Thoracic aorta (tissue), 2 donors: ENCODE data around the gene LENG9. TPM values are rescaled to one million over a fixed set of nuclear protein-coding genes. Genes with fewer than 3 reads are reported as not detected.

Experiments
- ATAC-seq: fragments of 150-250 bp; one replicate; pipeline ENCODE4 v1.8.0; 2017; ENCODE audit warnings: low read depth; ENCODE audit not compliant: insufficient number of reproducible peaks, low FRiP score
- DNase-seq: peaks from one replicate; pipeline ENCODE4 v3.0.0-alpha.2; 2020; ENCODE audit warnings: low spot score
- H3K27ac ChIP-seq, 2 donors: fragments of 200-600 bp; sonication (generic); 1 replicate in 1 of 2; 2 replicates in 1 of 2; pipeline ENCODE4 v1.5.1; 2016; ENCODE audit warnings: mild to moderate bottlenecking in 2 of 2, moderate library complexity in 2 of 2
- H3K27me3 ChIP-seq: fragments of 200-600 bp; sonication (generic); replicated peaks from 2 replicates; pipeline ENCODE4 v1.6.0; 2016; ENCODE audit warnings: mild to moderate bottlenecking; ENCODE audit not compliant: insufficient read depth
- H3K36me3 ChIP-seq: fragments of 200-600 bp; sonication (generic); one replicate; pipeline ENCODE4 v1.5.1; 2016
- H3K4me1 ChIP-seq, 2 donors: fragments of 200-600 bp; sonication (generic); 1 replicate in 1 of 2; 2 replicates in 1 of 2; pipeline versions ENCODE4 v1.5.1 to v1.6.0; 2016; ENCODE audit warnings: low read depth in 2 of 2, mild to moderate bottlenecking in 1 of 2; ENCODE audit not compliant: control insufficient read depth in 1 of 2
- H3K4me3 ChIP-seq: fragments of 200-600 bp; sonication (generic); 2 replicates; pipeline ENCODE4 v1.5.1; 2016; ENCODE audit warnings: mild to moderate bottlenecking
- H3K9me3 ChIP-seq: fragments of 200-600 bp; sonication (generic); 2 replicates; pipeline ENCODE4 v1.5.1; 2016
- CTCF ChIP-seq: fragments of 200-600 bp; sonication (generic); IDR thresholded peaks from one replicate; pipeline ENCODE4 v1.5.1; 2019; ENCODE audit warnings: antibody characterized with exemption
- total RNA-seq, 2 donors: library from RNA; depleted of rRNA; stranded (reverse); fragments of >200 nt; gene quantifications; one replicate each; pipeline versions ENCODE4 v1.1.0 to v1.2.3, GENCODE V29; 2016

The LENG9 gene
- total RNA-seq, 2 donors from 2014 or later = 8.5 to 14.4 TPM

DNA sequence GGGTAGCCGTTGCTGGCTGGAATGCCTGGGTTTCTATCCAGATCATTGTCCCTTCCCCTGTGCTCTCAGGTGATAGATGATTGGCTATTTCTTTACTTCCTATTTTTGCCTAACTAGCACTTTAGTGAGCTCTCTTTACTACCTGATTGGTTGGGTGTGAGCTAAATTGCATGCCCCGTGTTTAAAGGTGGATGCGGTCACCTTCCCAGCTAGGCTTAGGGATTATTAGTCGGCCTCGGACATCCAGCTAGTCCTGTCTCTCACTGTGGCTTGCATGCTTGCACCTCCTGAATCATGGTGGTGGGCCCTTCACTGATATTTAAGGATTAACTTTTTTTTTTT lies 38.2 kb downstream of the LENG9 start:
- ATAC-seq = no peak

DNA sequence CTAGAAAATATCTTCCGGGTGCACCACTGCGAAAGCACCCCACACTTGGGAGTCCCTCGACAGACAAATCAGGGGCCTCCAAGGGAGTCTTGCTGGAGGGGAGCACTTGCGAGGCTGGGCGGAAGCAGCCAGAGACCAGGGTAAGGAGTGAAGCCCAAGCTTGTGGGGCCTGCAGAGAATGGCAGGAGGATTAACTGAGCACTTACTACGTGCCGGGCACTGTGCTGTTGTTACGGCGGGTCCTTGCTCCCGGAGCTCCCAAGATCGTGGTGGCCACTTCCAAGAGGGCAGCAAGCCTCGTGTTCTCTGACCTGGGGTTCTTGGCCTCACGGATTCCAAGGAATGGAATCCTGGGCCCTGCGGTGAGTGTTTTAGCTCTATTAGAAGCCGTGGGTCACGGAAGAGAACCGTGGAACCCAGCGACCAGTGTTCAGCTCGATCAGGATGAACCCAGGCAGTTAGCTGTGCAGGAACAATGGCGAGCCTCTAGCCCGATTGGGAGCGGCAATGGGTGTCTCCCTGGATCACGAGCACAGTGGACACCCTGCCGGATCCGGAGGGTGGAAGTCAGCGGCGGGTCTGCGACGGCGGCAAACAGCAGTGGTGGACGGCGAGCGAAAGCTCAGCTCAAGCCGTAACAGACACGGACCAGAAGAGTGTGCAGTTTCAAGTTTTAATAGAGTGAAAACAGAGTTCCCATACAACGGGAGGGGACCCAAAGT lies 38.8 kb downstream of the LENG9 start:
- peaks cover 5% of the 10 kb centered on the region for H3K27me3 ChIP-seq
- no peak overlapping the region for H3K27ac ChIP-seq
- ATAC-seq = no peak

More for the DNA sequence above, 38.2 kb downstream of the LENG9 start:
- no peak for DNase-seq
- H3K9me3 ChIP-seq = no peaks in the 10 kb centered on the region
- peaks cover 0 to 2% of the 10 kb centered on the region in 2 donors for H3K4me1 ChIP-seq
- no peak overlapping the region for H3K4me3 ChIP-seq
- TF ChIP-seq CTCF = no peak
- no peaks in the 10 kb centered on the region for H3K36me3 ChIP-seq
- H3K27ac ChIP-seq = no peak overlapping the region
- peaks cover 5% of the 10 kb centered on the region for H3K27me3 ChIP-seq

DNA sequence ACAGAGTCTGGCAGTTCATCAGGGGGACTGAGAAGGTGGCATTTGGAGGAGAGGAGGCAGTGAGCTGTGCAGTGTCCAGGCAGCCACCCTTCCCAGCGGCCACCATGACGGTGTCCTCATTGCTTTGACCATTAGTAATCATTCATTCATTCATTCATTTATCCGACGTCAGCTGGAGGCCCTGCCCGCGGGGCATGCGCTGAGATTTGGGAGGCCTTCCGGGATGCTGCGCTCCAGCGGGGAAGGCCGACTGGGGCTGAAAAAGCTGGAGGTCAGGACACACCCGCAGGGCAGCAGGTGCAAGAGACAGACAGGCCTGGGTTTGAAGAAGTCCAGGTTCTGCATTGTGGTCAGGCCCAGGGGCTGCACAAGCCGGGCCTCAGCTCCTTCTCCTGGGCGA lies 39.4 kb downstream of the LENG9 start:
- TF ChIP-seq CTCF = no peak
- peaks cover 2% of the 10 kb centered on the region for H3K27me3 ChIP-seq
- ATAC-seq = no peak
- H3K4me1 ChIP-seq = no peaks in the 10 kb centered on the region
- no peak overlapping the region for H3K4me3 ChIP-seq
- no peaks in the 10 kb centered on the region for H3K36me3 ChIP-seq
- no peak overlapping the region for H3K27ac ChIP-seq
- H3K9me3 ChIP-seq = no peaks in the 10 kb centered on the region
- no peak for DNase-seq

More for the DNA sequence above, 38.8 kb downstream of the LENG9 start:
- Histone ChIP-seq H3K9me3 (no peaks in the 10 kb centered on the region), H3K4me3 (no peak overlapping the region), H3K36me3 (no peaks in the 10 kb centered on the region), H3K4me1 (no peaks in the 10 kb centered on the region)
- DNase-seq = no peak
- no peak for TF ChIP-seq CTCF

- Histone ChIP-seq H3K9me3 (no peaks in the 10 kb centered on the region), H3K27me3 (no peaks in the 10 kb centered on the region), H3K27ac (no peak overlapping the region), H3K4me3 (no peak overlapping the region), H3K36me3 (no peaks in the 10 kb centered on the region), H3K4me1 (no peaks in the 10 kb centered on the region)
- DNase-seq (no peak), ATAC-seq (no peak)
- TF ChIP-seq CTCF = no peak
Measured at GRCh38 chr19:54422136-54422535, 41.4 kb downstream of the LENG9 start.

- TF ChIP-seq CTCF = no peak
- no peaks in the 10 kb centered on the region for H3K27me3 ChIP-seq
- no peak overlapping the region for H3K27ac ChIP-seq
- H3K4me1 ChIP-seq = no peaks in the 10 kb centered on the region
- H3K9me3 ChIP-seq = no peaks in the 10 kb centered on the region
- no peaks in the 10 kb centered on the region for H3K36me3 ChIP-seq
- DNase-seq (no peak), ATAC-seq (no peak)
- H3K4me3 ChIP-seq = no peak overlapping the region
Measured at GRCh38 chr19:54421521-54421920, 42.1 kb downstream of the LENG9 start.
